SK-N-MC (cell line): Measurements from ENCODE around the gene SATB2.

Experiments used
- EZH2 ChIP-seq: fragments of 200-600 bp; sonication (generic); IDR thresholded peaks from one replicate; pipeline ENCODE4 v1.6.1; 2017; ENCODE audit warnings: antibody characterized with exemption
- FOXP2 ChIP-seq: optimal IDR thresholded peaks from 2 replicates; pipeline ENCODE3; 2011; ENCODE audit warnings: mild to moderate bottlenecking, moderate library complexity; ENCODE audit not compliant: insufficient read depth; ENCODE audit errors: extremely low read length, control extremely low read depth
- POLR2AphosphoS5 ChIP-seq: IDR thresholded peaks from 2 replicates; pipeline ENCODE4 v1.6.1; 2012; ENCODE audit warnings: mild to moderate bottlenecking, low read depth, low read length, borderline replicate concordance

GRCh38 chr2:199461711-199462346 is 4.1 kb upstream of the SATB2 start:
- TF ChIP-seq POLR2AphosphoS5: no peak
- no peak for TF ChIP-seq EZH2
- no peak for TF ChIP-seq FOXP2
